ENCODE data around the gene SDHA.
"Not testable (repeated sequence)": the region's sequence is repeated elsewhere in the genome, so short reads cannot be mapped to it uniquely, and the experiment has no call there.

The SDHA gene

DNA sequence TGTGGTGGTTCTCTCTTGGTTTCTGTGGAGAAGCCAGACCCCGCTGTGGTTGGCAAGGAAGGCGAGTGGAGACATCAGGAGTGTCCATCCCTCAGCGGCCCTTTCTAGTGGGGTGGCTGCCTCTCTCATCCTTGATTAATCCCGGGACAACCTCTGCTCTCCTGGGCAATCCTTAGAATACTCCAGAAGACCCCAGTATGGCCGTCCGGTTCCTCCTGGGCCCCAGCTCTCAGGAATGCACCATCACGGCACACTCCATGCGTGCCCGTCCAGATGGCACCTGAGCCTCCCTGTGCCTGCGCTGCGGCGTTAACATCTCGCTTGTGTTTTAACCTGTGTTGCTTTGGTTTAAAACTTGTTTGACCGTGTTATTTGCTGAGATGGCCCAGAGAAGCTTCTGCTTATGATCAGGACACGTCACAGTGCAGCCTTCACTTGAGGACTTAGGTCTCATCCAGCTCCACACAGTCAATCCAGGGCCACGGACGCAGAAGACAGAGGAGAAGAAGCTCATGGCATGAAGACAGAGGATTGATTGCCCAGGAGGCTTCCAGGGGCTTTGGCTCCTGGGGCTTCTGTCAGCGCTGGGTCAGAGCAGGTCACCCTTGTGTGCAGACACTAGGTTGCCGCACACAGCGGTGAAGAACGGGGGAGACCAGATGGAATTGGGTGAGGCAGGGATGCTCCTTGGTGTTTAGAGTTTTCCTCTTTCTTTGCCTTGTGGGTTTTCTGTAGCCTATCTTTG, 82.7 kb downstream of the SDHA start:
- not testable (repeated sequence) for DNase-seq (ENCODE audit: low read depth in 2 of 2)

DNA sequence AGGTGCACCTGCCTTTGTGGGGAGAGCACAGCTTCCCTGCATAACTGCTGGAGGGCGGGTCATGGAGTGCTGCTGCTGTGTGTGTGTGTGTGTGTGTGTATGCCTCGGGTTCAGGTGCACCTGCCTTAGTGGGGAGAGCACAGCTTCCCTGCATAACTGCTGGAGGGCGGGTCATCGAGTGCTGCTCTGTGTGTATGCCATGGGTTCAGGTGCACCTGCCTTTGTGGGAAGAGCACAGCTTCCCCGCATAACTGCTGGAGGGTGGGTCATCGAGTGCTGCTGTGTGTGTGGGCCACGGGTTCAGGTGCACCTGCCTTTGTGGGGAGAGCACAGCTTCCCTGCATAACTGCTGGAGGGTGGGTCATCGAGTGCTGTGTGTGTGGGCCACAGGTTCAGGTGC, 84.3 kb downstream of the SDHA start:
- not testable (repeated sequence) for DNase-seq (ENCODE audit: low read depth in 2 of 2)

DNA sequence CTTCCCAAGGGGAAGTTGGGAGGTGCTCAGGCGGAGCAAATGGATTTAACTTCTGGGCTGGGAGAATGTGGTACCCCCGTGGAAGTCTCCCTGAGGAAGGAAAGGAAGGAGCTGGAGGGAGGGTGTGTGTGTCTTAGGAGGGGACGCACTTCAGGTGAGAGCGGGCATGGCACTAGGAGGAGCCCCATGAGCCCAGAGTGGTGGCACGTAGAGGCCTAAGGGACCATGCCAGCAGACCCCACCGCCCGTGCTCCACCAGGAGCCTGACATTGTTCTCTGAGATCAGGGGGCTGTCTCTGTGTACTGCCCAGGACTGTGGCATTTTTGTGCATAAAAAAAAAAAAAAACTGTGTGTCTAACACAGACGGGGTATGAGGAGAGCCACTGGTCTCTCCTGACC, 84.8 kb downstream of the SDHA start:
- no peak for DNase-seq (ENCODE audit: low read depth in 2 of 2)

DNA sequence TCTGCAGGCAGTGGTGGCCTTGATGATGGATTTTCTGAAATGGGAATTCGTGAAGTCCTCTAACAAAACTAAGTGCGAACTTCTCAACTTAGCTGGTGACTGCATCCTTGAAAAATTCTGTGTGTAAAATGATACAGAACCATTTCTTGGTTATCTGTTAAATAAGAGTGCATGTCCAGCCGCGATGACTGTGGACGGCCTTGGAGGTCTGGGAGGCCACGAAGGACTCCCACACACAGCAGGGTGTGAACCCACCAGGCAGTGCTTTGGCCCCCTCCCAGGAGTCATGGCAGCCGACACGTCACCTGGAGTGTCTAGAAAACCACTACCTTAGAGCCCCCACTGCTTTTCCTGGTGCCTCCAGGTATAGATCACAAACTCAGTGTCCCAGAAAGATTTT, 85.6 kb downstream of the SDHA start:
- DNase-seq (ENCODE audit: low read depth in 2 of 2), result not testable (repeated sequence)

DNA sequence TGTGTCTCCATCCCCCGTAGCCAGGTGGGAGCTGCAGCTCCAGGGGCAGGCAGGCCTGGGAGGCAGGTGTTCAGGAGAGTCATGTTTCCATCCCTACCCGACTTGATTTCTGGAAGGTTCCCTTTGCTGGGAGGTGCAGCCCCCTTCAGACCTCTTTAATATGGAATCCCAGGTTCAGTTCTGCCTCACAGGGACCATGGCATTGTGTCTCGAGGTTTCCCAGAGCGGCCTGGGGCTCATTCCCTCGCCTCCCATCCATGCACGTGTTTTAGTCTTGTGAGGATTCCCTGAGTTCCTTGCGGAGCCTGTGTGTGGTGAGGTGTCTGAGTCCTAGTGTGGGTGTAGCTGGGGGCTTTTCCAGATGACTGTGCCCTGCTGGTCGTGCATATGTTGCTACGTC, 86.9 kb downstream of the SDHA start:
- no peak for DNase-seq (ENCODE audit: low read depth in 2 of 2)

DNA sequence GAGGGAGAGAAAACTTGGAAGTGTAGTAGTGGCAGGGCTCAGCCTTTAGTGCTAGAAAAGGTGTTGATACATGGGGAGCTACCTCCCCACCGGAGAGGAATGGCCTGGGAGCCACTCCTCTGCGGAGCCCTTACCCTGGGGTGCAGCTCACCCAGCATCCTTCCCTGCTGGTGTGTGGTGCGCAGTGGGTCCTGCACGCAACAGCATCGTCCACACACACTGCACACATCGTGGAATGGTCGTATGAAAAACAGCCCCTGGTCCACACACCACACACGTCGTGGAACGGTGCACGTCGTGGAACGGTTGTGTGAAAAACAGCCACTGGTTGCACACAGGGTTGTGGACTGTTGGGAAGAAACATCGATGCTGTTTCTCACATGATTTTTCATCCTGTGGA, 87.3 kb downstream of the SDHA start:
- DNase-seq (ENCODE audit: low read depth in 2 of 2), result no peak

DNA sequence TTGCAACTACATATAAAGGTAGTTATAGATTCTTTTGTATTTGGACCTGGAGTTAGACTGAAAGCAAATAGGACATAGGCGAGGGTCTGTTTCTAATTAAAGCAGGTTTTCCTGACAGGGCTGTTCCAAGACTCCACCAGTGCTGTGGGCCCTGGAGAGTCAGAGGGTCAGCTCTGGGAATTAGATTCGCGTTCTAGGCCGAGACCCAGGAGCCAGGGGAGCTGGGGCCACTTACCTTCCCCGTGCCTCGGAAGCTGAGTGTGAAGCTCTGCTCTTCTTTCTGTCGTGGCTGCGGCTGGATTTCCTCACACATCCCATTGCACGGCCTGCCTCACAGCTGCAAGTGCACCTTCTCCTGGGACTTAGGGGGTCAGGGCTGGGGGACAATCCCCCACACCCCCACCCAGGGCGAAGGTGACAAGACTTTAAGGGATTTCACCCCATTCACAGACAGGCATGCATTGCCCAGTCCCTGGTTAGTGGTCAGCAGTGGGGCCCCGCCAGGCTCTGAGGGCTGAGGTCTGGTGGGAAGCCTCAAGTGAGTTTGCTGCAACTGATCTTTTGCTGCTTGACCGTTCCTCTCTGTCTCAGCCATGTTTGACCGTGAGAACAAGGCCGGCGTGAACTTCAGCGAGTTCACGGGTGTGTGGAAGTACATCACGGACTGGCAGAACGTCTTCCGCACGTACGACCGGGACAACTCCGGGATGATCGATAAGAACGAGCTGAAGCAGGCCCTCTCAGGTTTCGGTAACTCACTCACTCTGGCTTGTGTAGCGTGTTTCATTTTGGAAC, 88.1 kb downstream of the SDHA start:
- DNase-seq (ENCODE audit: low read depth in 2 of 2), result no peak

All from stimulated activated CD4-positive, alpha-beta T cell treated with anti-CD3 and anti-CD28 coated beads, Interleukin-15, amount 100 ng/mL, for 48 hours (primary cell).